Neural progenitor cell (in vitro differentiated cells): ENCODE data around the gene ELMOD2.

Source experiments
- CTCF ChIP-seq: fragments of 200-600 bp; sonication (generic); IDR thresholded peaks from 2 replicates; pipeline ENCODE4 v1.5.1; 2017; ENCODE audit warnings: antibody characterized with exemption, mild to moderate bottlenecking
- EZH2 ChIP-seq: fragments of 200-600 bp; sonication (generic); IDR thresholded peaks from 2 replicates; pipeline ENCODE4 v1.6.1; 2017; ENCODE audit warnings: antibody characterized with exemption, mild to moderate bottlenecking, moderate library complexity
- EZH2phosphoT487 ChIP-seq: fragments of 200-600 bp; sonication (generic); IDR thresholded peaks from 2 replicates; pipeline ENCODE4 v1.6.1; 2017; ENCODE audit warnings: antibody characterized with exemption

- no peak for TF ChIP-seq CTCF
- no peak for TF ChIP-seq EZH2phosphoT487
- no peak for TF ChIP-seq EZH2
These were observed 47.7 kb downstream of the ELMOD2 start for GRCh38 chr4:140571620-140572019.
